T-helper 22 cell (primary cell): ENCODE results near the gene WBP2NL.

Experiments used
- DNase-seq: peaks from one replicate; pipeline ENCODE4 v3.0.0-alpha.2; 2020; ENCODE audit warnings: low read depth

Gene WBP2NL

GRCh38 chr22:41978732-41979131, 19.9 kb upstream of the WBP2NL start:
- no peak for DNase-seq

DNA sequence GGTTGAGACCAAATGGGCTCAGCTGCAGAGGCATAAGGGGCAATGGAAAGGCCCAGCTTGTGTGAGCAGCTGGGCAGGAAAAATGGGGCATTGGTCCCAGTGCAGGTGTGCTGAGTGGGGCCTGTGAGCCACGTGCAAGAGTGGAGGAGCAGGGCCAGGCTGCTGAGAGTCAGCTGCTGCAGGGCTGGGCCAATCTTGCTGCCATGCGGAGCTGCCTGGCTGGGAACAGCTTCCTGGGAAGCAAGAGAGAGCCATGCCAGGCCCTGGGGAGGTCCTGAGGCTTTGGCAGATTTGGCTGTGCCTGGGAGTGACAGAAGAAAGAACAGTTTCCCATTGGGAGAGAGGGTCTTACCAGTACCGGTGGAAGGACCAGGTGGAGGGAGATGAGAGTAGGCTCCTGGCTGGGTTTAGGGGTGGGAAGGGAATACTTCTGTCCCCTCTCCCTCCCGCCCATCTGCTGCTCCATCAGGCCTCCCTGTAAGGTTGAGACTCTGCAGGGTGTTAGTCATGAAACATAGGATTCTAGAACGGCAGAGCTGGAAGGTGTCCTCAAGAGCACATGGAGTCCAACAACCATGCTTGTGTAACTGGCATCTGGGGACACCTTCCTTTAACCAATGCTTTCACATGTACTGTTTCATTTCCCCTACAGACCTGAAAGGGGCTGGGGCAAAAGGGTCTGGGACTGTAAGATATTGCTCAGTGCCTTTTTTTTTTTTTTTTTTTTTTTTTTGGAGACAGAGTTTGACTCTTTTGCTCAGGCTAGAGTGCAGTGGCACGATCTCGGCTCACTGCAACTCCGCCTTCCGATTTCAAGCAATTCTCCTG, 19.0 kb upstream of the WBP2NL start:
- no peak for DNase-seq

DNA sequence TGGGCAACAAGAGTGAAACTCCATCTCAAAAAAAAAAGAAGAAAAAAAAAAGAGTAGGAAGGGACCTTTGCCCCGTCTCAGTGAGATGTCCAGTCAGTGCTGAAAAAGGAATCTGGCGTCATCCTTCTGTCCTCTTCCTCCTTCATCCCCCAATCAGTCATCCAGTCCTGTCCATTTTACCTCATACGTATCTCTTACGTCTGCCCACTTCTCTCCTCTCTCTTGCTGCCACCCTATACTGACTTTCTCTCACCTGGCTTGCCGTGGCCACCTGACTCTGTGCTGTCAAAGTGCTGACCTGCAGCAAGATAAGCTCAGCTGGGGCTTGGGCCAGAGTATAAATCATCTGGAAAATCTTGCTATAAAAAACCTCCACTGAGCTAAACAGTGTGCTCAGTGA, 15.7 kb upstream of the WBP2NL start:
- no peak for DNase-seq

GRCh38 chr22:41983513-41984405, 14.8 kb upstream of the WBP2NL start:
- DNase-seq = no peak

- no peak for DNase-seq
Observed at GRCh38 chr22:41987276-41987675, 11.3 kb upstream of the WBP2NL start.

DNA sequence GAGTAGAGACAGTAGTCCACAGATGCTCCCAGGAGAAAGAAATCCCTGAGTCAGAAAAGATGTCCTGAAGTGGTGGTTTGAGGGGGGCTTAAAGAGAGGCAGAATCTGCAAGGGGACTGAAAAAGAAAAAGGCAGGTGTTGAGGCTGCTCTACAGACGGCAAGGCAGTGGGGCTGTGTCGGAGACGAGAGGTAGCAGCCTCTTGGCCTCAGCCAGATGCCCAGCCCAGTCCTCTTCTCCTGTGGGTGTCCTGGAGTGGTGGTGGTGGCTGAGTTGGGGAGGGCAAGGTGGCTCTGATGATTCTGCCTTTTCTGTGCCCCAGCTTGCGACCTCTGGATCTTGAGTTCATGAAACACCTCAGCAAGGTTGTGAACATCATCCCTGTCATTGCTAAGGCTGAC, 9.3 kb upstream of the WBP2NL start:
- no peak for DNase-seq

- DNase-seq = no peak
Observed at GRCh38 chr22:41991111-41991510, 7.5 kb upstream of the WBP2NL start.

DNA sequence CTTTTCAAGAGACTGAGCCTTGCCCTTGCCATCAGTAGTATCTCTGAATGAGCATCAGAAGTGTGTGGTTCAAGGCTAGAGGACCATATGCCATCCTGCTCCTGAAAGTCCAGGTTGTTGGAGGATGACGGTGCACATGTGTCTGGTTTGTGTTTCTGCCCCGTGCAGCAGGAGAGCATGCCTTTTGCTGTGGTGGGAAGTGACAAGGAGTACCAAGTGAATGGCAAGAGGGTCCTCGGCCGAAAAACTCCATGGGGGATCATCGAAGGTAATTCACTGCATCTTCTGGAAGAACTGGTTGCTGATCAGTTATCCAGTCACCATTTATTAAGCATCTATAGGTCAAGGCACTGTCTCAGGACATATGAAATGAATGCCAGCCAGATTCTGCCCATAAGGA, 6.1 kb upstream of the WBP2NL start:
- no peak for DNase-seq

GRCh38 chr22:41995211-41995610, 3.4 kb upstream of the WBP2NL start:
- no peak for DNase-seq

- no peak for DNase-seq
Observed at GRCh38 chr22:41996826-41997225, 1.8 kb upstream of the WBP2NL start.

DNA sequence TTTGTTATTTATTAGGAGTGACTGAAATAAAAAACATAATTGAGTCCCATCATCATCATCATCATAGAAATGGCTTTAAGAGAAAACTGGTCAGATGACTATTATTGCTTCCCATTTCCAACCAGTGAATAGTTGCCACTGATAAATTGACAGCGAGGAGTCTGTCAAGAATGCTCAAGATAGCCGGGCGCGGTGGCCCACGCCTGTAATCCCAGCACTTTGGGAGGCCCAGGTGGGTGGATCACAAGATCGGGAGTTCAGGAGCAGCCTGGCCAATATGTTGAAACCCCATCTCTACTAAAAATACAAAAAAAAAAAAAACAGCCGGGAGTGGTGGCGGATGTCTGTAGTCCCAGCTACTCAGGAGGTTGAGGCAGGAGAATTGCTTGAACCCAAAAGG, 1.9 kb downstream of the WBP2NL start:
- DNase-seq = no peak

GRCh38 chr22:42001121-42001520, 2.5 kb downstream of the WBP2NL start:
- no peak for DNase-seq

DNA sequence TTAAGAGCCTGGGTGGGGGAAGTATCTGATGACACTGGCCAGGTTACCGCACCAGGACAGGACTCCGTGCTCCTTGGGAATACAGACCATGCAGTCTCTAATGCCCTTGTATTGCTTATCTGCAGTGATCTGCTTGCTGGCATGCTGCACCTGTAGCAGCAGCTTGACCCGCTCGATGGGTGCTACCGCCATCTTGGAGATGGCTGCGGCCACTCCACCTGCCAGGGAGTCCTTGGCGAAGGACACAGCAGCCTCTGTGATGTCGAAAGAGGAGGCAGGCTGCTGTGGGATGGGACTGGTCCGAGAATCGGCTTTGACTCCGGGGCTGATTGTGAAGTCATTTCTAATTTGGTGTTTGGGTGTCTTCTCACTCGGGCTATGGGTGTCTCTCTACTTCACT, 3.1 kb downstream of the WBP2NL start:
- DNase-seq = no peak

GRCh38 chr22:42007922-42008321, 9.3 kb downstream of the WBP2NL start:
- DNase-seq = no peak

DNA sequence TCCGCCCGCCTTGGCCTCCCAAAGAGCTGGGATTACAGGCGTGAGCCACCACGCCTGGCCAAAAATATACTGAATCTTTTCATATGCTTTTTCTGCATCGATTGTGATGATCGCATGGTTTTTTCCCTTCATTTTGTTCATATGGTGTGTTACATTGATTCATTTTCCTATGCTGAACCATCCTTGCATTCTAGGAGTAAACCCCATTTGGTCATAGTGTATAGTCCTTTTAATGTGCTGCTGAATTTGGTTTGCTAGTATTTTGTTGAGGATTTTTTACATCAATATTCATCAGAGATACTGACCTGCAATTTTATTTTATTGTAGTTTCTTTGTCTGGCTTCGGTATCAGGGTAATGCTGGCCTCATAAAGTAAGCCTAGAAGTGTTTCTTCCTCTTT, 12.2 kb downstream of the WBP2NL start:
- DNase-seq = no peak

- DNase-seq = no peak
Observed at GRCh38 chr22:42013385-42013784, 14.8 kb downstream of the WBP2NL start.

GRCh38 chr22:42016111-42016510, 17.5 kb downstream of the WBP2NL start:
- no peak for DNase-seq

DNA sequence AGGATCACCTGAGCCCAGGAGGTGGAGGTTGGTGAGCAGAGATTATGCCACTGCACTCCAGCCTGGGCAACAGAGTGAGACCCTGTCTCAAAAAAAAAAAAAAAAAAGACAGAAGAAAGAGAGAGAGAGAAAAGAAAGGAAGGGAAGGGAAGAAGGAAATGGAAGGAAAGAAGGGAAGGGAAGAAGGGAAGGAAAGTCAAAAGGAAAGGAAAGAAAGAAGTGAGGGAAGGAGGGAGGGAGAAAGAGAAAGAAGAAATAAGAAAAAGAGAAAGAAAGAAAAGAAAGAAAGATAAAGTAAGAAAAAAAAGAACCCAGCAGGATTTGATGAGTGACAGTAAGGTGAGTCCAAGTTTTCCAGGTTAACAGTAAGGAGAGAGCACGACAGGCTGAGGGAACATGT, 19.6 kb downstream of the WBP2NL start:
- no peak for DNase-seq

- no peak for DNase-seq
Observed at GRCh38 chr22:42021571-42021970, 23.0 kb downstream of the WBP2NL start.

GRCh38 chr22:42022162-42022847, 23.7 kb downstream of the WBP2NL start:
- no peak for DNase-seq

DNA sequence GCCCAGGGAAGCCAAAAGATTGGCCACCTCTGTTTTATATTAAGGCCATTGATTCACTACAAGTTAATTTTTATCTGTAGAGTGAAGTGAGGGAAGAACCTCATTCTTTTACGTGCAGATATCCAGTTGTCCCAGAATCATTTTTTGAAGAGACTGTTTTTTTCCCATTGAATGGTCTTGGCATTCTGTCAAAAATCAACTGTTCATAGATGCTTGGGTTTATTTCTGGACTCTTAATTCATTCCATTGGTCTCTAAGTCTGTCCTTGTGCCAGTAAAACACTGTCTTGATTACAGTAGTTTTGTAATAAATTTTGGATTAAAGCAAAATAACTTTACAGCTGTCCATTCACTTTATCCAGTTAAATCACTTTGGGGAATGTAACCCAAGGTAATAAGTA, 26.8 kb downstream of the WBP2NL start:
- no peak for DNase-seq

DNA sequence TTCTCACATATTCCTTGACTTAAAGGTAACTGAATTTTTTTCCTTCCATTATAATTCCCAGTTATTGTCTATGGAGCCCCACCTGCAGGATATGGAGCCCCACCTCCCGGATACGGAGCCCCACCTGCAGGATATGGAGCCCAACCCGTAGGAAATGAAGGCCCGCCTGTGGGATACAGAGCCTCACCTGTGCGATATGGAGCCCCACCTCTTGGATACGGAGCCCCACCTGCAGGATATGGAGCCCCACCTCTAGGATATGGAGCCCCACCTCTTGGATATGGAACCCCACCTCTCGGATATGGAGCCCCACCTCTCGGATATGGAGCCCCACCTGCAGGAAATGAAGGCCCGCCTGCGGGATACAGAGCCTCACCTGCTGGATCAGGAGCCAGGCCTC, 28.1 kb downstream of the WBP2NL start:
- DNase-seq = no peak
